GM23338 (cell line): ENCODE data around the gene ATXN7L1.

Source experiments
- CREB1 ChIP-seq: fragments of 250-450 bp; sonication (Bioruptor Pico); IDR thresholded peaks from 2 replicates; pipeline ENCODE4 v1.5.0; 2020; ENCODE audit warnings: low read depth, mild to moderate bottlenecking, moderate library complexity
- EZH2 ChIP-seq: fragments of 200-600 bp; sonication (generic); IDR thresholded peaks from one replicate; pipeline ENCODE4 v1.8.0; 2017; ENCODE audit warnings: antibody characterized with exemption, mild to moderate bottlenecking, low read depth; ENCODE audit not compliant: unreplicated experiment
- EZH2phosphoT487 ChIP-seq: fragments of 200-600 bp; sonication (generic); IDR thresholded peaks from one replicate; pipeline ENCODE4 v1.8.1; 2018; ENCODE audit warnings: antibody characterized with exemption; ENCODE audit not compliant: unreplicated experiment
- JUNB ChIP-seq: IDR thresholded peaks from one replicate; pipeline ENCODE4 v1.6.1; 2016; ENCODE audit warnings: antibody characterized with exemption; ENCODE audit not compliant: unreplicated experiment
- POLR2AphosphoS5 ChIP-seq: IDR thresholded peaks from 2 replicates; pipeline ENCODE4 v1.6.1; 2016; ENCODE audit warnings: antibody characterized with exemption, low read depth
- STAT1 ChIP-seq: IDR thresholded peaks from one replicate; pipeline ENCODE4 v1.6.1; 2016; ENCODE audit warnings: antibody characterized with exemption; ENCODE audit not compliant: unreplicated experiment
- ZNF114 ChIP-seq: fragments of 250-450 bp; sonication (Bioruptor Pico); IDR thresholded peaks from 2 replicates; pipeline ENCODE4 v1.5.0; 2020; ENCODE audit warnings: mild to moderate bottlenecking, moderate library complexity
- TF ChIP-seq, protein P1 (sequence below), 2 experiments: fragments of 200-600 bp in 1 of 2; sonication (generic) in 1 of 2; conservative IDR thresholded peaks; 2 replicates each; pipeline versions ENCODE4 v1.5.1 to v1.6.1; 2016 to 2017; ENCODE audit warnings: antibody characterized with exemption in 2 of 2, low read depth in 2 of 2, mild to moderate bottlenecking in 2 of 2, moderate library complexity in 1 of 2
- TF ChIP-seq, protein P2 (sequence below): IDR thresholded peaks from 2 replicates; pipeline ENCODE4 v1.6.1; 2016; ENCODE audit warnings: antibody characterized with exemption
- TF ChIP-seq, protein P3 (sequence below): IDR thresholded peaks from one replicate; pipeline ENCODE4 v1.6.1; 2018; ENCODE audit warnings: antibody characterized with exemption; ENCODE audit not compliant: unreplicated experiment
- TF ChIP-seq, protein P4 (sequence below): fragments of 250-450 bp; sonication (Bioruptor Pico); IDR thresholded peaks from 2 replicates; pipeline ENCODE4 v1.5.0; 2020; ENCODE audit warnings: mild to moderate bottlenecking, moderate library complexity

DNA sequence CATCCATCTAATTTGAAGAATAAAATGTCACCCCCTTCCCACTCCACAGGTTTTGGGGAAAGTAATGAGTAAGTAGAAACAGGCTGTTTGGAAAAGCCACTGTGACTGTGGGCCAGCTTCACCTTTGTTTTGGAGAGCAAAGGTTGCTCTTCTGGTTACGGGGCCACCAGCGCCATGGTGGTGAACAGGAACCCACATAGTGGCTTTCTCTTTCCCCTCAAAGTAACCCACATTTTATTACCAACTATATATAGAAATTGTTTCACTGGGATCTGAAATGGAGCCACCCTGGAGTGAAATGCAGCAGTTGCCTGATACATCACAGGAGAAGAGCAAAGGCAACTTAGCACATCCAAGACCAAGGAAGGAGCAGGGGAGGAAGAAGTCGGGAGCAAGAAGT is 182.8 kb downstream of the ATXN7L1 start:
- TF ChIP-seq, protein P1, sequence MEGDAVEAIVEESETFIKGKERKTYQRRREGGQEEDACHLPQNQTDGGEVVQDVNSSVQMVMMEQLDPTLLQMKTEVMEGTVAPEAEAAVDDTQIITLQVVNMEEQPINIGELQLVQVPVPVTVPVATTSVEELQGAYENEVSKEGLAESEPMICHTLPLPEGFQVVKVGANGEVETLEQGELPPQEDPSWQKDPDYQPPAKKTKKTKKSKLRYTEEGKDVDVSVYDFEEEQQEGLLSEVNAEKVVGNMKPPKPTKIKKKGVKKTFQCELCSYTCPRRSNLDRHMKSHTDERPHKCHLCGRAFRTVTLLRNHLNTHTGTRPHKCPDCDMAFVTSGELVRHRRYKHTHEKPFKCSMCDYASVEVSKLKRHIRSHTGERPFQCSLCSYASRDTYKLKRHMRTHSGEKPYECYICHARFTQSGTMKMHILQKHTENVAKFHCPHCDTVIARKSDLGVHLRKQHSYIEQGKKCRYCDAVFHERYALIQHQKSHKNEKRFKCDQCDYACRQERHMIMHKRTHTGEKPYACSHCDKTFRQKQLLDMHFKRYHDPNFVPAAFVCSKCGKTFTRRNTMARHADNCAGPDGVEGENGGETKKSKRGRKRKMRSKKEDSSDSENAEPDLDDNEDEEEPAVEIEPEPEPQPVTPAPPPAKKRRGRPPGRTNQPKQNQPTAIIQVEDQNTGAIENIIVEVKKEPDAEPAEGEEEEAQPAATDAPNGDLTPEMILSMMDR (conservative IDR thresholded peaks at IDR 0.05; ENCODE audit: low read depth in 2 of 2), result no peak
- TF ChIP-seq EZH2phosphoT487 (no peak), EZH2 (no peak), POLR2AphosphoS5 (no peak), CREB1 (CRISPR knock-in tag) (no peak), ZNF114 (CRISPR knock-in tag) (no peak), JUNB (no peak), STAT1 (no peak)
- TF ChIP-seq, protein P2, sequence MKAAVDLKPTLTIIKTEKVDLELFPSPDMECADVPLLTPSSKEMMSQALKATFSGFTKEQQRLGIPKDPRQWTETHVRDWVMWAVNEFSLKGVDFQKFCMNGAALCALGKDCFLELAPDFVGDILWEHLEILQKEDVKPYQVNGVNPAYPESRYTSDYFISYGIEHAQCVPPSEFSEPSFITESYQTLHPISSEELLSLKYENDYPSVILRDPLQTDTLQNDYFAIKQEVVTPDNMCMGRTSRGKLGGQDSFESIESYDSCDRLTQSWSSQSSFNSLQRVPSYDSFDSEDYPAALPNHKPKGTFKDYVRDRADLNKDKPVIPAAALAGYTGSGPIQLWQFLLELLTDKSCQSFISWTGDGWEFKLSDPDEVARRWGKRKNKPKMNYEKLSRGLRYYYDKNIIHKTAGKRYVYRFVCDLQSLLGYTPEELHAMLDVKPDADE, result no peak
- TF ChIP-seq, protein P3, sequence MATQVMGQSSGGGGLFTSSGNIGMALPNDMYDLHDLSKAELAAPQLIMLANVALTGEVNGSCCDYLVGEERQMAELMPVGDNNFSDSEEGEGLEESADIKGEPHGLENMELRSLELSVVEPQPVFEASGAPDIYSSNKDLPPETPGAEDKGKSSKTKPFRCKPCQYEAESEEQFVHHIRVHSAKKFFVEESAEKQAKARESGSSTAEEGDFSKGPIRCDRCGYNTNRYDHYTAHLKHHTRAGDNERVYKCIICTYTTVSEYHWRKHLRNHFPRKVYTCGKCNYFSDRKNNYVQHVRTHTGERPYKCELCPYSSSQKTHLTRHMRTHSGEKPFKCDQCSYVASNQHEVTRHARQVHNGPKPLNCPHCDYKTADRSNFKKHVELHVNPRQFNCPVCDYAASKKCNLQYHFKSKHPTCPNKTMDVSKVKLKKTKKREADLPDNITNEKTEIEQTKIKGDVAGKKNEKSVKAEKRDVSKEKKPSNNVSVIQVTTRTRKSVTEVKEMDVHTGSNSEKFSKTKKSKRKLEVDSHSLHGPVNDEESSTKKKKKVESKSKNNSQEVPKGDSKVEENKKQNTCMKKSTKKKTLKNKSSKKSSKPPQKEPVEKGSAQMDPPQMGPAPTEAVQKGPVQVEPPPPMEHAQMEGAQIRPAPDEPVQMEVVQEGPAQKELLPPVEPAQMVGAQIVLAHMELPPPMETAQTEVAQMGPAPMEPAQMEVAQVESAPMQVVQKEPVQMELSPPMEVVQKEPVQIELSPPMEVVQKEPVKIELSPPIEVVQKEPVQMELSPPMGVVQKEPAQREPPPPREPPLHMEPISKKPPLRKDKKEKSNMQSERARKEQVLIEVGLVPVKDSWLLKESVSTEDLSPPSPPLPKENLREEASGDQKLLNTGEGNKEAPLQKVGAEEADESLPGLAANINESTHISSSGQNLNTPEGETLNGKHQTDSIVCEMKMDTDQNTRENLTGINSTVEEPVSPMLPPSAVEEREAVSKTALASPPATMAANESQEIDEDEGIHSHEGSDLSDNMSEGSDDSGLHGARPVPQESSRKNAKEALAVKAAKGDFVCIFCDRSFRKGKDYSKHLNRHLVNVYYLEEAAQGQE, result no peak
- TF ChIP-seq, protein P4, sequence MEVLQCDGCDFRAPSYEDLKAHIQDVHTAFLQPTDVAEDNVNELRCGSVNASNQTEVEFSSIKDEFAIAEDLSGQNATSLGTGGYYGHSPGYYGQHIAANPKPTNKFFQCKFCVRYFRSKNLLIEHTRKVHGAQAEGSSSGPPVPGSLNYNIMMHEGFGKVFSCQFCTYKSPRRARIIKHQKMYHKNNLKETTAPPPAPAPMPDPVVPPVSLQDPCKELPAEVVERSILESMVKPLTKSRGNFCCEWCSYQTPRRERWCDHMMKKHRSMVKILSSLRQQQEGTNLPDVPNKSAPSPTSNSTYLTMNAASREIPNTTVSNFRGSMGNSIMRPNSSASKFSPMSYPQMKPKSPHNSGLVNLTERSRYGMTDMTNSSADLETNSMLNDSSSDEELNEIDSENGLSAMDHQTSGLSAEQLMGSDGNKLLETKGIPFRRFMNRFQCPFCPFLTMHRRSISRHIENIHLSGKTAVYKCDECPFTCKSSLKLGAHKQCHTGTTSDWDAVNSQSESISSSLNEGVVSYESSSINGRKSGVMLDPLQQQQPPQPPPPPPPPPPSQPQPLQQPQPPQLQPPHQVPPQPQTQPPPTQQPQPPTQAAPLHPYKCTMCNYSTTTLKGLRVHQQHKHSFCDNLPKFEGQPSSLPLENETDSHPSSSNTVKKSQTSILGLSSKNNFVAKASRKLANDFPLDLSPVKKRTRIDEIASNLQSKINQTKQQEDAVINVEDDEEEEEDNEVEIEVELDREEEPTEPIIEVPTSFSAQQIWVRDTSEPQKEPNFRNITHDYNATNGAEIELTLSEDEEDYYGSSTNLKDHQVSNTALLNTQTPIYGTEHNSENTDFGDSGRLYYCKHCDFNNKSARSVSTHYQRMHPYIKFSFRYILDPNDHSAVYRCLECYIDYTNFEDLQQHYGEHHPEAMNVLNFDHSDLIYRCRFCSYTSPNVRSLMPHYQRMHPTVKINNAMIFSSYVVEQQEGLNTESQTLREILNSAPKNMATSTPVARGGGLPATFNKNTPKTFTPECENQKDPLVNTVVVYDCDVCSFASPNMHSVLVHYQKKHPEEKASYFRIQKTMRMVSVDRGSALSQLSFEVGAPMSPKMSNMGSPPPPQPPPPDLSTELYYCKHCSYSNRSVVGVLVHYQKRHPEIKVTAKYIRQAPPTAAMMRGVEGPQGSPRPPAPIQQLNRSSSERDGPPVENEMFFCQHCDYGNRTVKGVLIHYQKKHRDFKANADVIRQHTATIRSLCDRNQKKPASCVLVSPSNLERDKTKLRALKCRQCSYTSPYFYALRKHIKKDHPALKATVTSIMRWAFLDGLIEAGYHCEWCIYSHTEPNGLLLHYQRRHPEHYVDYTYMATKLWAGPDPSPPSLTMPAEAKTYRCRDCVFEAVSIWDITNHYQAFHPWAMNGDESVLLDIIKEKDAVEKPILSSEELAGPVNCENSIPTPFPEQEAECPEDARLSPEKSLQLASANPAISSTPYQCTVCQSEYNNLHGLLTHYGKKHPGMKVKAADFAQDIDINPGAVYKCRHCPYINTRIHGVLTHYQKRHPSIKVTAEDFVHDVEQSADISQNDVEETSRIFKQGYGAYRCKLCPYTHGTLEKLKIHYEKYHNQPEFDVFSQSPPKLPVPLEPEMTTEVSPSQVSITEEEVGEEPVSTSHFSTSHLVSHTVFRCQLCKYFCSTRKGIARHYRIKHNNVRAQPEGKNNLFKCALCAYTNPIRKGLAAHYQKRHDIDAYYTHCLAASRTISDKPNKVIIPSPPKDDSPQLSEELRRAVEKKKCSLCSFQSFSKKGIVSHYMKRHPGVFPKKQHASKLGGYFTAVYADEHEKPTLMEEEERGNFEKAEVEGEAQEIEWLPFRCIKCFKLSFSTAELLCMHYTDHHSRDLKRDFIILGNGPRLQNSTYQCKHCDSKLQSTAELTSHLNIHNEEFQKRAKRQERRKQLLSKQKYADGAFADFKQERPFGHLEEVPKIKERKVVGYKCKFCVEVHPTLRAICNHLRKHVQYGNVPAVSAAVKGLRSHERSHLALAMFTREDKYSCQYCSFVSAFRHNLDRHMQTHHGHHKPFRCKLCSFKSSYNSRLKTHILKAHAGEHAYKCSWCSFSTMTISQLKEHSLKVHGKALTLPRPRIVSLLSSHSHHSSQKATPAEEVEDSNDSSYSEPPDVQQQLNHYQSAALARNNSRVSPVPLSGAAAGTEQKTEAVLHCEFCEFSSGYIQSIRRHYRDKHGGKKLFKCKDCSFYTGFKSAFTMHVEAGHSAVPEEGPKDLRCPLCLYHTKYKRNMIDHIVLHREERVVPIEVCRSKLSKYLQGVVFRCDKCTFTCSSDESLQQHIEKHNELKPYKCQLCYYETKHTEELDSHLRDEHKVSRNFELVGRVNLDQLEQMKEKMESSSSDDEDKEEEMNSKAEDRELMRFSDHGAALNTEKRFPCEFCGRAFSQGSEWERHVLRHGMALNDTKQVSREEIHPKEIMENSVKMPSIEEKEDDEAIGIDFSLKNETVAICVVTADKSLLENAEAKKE, result no peak
